Endometrium (tissue), 2 donors: ENCODE measurements around the gene COL1A1.

ENCODE experiments used
- FAIRE-seq: peaks from 2 replicates; lab custom pipeline; 2012; peaks lifted over from hg19 to GRCh38; lab: Jason Lieb, UNC
- donor health status: control.
- donor health status: control.

The COL1A1 gene

GRCh38 chr17:50186661-50187393 lies 14.6 kb downstream of the COL1A1 start:
- no peak for FAIRE-seq

DNA sequence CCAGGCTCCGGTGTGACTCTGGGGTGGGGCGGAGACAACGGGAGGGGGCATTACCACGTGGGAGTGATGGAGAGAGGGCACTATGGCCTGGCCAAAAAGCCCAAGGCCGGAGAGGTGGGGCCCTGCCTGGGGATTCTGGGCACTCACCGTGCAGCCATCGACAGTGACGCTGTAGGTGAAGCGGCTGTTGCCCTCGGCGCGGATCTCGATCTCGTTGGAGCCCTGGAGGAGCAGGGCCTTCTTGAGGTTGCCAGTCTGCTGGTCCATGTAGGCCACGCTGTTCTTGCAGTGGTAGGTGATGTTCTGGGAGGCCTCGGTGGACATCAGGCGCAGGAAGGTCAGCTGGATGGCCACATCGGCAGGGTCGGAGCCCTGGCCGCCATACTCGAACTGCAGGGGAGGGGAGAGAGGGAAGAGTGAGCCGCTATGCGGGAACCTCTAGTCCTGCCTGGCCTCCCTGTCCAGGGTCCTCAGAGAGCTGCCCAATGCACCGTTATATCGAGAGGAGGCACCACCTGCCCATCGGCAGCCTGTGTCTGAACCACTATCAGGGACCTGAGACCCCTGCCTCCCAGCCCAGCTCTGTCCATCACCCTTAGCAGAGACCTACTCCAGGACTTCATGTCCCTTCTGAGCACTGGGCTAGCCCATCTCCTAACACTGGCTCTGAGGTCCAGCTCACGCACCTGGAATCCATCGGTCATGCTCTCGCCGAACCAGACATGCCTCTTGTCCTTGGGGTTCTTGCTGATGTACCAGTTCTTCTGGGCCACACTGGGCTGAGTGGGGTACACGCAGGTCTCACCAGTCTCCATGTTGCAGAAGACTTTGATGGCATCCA lies 15.6 kb downstream of the COL1A1 start:
- FAIRE-seq, result no peak

DNA sequence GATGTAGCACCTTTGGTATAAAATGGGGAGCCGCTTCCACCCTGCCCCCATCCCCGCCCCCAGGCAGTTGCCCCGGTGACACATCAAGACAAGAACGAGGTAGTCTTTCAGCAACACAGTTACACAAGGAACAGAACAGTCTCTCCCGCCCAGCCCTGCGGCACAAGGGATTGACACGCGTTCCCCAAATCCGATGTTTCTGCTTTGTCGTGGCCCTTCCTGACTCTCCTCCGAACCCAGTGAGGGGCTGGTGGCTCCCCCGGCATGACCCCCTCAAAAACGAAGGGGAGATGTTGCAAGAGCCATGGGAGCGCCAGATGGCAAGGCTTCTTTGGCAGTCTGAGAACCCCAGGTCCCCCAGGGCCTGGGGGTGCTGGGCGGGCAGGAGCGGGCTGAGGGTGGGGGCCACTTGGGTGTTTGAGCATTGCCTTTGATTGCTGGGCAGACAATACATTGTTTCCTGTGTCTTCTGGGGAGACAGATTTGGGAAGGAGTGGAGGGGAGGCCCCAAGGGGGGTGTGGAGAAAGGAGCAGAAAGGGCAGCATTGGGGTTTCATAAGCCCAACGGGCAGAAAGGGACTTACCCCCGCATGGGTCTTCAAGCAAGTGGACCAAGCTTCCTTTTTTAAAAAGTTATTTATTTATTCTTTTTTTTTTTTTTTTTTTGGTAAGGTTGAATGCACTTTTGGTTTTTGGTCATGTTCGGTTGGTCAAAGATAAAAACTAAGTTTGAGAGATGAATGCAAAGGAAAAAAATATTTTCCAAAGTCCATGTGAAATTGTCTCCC lies 16.6 kb downstream of the COL1A1 start:
- peak; percentile 26 for FAIRE-seq

DNA sequence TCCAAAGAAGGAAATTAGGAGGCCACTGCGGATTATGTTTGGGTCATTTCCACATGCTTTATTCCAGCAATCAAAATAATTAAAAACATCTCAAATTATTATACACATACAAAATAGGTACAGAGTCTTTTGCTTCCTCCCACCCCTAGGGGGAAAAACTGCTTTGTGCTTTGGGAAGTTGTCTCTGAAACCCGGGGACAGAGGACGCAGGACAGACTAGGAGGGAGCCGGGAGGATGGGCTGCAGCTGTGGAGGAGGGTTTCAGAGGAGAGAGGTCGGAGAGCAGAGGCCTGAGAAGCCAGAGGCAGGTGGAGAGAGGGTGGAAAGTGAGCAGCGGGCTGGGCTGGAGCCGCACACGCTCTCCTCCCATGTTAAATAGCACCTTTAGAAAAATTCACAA lies 17.4 kb downstream of the COL1A1 start:
- no peak for FAIRE-seq

- FAIRE-seq, result no peak
These were observed 17.9 kb downstream of the COL1A1 start for GRCh38 chr17:50183421-50183994.

DNA sequence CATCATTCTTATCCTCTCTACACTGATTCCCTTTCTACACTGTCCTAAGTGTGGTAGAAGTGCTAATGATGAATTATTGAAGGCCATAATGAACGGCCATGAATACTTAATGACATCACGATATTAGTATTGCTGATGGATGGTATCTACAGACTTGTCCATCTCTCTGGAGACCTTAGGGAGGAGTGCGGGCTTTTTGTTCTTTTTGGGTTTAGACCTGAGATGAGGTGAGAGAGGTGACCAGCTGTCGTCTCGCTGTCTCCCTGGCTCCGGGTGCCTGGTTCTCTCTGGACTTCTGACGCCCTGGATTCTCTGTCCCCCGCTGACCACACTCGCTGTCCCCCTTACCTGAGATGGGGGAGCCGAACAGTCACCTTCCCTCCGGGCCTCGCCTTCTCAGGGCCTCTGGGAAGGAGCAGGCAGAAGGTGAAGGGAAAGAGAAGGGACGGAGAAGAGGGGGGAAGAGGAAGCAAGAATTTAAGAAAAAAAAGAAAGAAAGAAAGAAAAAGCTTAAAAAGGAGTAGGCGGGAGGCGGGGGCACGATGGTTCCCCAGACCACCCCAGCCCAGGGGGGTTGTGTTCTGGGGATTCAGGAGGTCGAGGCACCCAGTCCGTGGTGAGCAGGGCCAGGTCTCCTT lies 18.5 kb downstream of the COL1A1 start:
- FAIRE-seq, result no peak

DNA sequence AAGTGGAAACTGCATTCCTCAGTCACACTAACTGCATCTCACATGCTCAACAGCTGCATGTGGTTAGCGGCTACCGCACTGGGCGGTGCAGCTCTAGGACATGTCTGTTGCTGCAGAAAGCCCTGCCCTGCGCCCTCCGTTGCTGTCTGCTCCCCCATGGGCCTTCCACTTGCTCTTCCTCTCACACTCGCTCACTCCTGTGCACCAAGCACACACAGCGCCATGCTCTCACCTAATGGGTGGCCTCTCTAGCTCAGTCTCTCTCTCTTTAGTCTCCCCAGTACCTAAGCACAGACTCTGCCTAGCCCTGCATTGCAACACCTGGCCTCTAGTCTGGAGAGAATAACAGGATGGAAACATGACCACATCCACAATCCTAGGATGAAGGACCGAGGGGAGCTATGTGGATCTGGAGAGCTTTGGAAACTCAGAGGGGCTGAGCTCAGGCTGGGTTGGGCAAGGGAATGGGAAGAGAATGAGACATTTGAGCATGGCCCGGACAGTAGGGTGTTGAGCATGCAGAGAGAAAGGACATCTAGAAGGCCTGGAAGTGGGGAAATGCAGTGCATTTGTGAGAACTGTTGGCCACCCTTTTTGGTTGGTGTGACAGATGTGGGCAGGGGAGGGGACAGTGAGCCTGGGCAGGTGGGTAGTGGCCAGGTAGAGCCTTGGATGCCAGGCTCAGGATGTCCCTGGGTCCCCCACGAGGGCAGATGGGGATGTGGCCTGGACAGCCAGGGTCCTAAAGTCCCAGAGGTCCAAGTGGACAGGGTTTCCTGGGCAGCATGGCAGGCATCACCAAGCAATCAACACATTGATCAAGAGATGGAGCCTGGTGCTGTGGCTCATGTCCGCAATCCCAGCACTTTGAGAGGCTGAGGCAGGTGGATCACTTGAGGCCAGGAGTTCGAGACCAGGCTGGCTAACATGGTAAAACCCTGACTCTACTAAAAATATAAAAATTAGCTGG lies 19.6 kb downstream of the COL1A1 start:
- FAIRE-seq, result no peak

DNA sequence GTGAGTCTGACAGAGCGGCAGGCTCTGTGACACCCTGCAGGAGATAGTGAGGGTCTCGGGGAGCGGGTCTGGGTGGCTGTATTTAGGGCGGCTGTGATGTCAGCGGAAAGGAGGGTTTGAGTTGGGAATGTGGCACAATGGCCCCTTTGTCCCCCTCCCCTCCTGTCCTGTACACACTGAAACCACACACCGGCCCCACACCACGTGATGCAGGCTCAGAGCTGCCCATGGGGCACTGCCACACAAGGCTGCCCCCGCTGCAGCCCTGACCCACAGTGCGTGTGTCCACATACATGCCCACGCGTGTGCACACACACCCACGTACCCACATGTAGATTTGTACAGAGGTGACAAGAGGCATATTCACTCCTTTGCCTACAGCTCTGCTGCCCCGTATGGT lies 20.3 kb downstream of the COL1A1 start:
- FAIRE-seq, result no peak

GRCh38 chr17:50180620-50181019 lies 20.8 kb downstream of the COL1A1 start:
- no peak for FAIRE-seq

DNA sequence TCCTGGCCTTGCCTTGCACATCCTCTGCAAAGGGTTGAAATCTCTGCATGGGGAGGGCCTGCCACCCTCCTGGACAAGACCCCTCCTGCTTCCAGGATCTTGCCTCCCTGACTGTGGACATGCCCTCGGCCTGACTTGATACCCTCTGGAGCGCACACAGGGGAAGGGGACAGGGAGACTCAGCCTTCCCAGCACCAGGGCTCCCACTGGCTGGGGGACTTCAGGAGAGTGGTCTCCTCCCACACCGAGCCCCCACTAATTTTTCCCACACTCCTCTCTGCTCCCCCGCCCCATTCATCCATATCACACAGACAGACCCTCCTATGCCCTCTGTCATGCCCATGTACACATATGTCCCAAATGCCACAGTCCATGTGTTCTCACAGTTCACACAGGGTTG lies 21.3 kb downstream of the COL1A1 start:
- FAIRE-seq, result no peak

GRCh38 chr17:50177983-50178834 lies 23.2 kb downstream of the COL1A1 start:
- FAIRE-seq, result no peak

GRCh38 chr17:50177476-50177875 lies 24.0 kb downstream of the COL1A1 start:
- FAIRE-seq, result no peak

- FAIRE-seq, result no peak
These were observed 24.7 kb downstream of the COL1A1 start for GRCh38 chr17:50176559-50177357.

GRCh38 chr17:50175035-50175807 lies 26.2 kb downstream of the COL1A1 start:
- no peak for FAIRE-seq

DNA sequence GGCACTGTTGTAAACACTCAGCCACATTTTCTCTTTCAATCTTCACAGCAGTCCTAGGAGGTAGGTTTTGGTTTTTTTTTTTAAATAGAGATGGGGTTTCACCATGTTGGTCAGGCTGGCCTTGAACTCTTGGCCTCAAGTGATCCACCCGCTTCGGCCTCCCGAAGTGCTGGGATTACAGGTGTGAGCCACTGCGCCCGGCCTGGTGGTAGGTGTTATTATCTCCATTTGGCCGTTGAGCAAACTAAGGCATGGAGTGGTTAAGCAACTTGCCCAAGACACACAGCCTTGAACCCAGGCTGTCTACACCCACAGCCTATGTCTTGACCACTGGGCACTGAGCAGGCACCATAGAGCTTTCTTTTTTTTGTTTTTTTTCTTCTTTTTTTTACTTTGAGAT lies 27.0 kb downstream of the COL1A1 start:
- no peak for FAIRE-seq

DNA sequence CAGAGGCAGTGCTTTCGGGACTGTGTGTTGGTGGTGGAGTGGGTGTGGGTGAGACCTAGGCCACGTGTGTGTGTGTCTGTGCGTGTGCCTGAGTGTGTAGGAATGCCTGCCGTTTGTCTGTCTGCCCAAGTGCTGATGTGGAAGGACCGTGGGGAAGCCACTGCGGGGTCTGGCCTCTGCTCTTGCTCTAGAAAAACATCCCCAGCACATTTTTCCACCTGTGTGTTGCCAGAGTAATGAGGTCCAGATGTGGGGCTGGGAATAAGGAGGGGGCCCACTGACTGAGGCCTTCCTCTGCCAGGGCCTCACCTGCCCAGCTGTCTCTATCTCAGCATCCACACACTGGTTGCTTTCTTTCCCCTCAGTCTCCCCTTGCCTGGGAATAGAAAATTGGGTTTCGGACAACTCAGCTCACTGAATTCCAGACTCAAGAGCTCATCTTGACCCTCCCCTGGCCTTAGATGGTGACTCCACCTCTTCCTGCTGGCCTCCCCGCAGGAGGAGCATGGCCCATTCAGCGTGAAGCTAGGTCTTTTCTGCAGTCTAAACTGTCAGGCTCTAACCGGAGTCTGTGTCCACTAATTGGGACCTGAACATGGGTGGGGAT lies 28.0 kb downstream of the COL1A1 start:
- no peak for FAIRE-seq

- FAIRE-seq, result no peak
These were observed 28.5 kb downstream of the COL1A1 start for GRCh38 chr17:50172936-50173334.

- FAIRE-seq, result no peak
These were observed 29.3 kb downstream of the COL1A1 start for GRCh38 chr17:50172130-50172529.
